Measurements from ENCODE around the gene MYO7A.

MYO7A gene

GRCh38 chr11:77187776-77188632, 60.0 kb downstream of the MYO7A start:
- peak; percentile 86 to 91 (median 89) for DNase-seq

GRCh38 chr11:77188633-77189491, 60.8 kb downstream of the MYO7A start:
- DNase-seq, result no peak

GRCh38 chr11:77189588-77190210, 61.7 kb downstream of the MYO7A start:
- DNase-seq, result no peak

- DNase-seq, result no peak
These were observed 62.5 kb downstream of the MYO7A start for GRCh38 chr11:77190331-77191075.

- no peak for DNase-seq
These were observed 63.4 kb downstream of the MYO7A start for GRCh38 chr11:77191429-77191822.

- peak in 2 of 3 donors; percentile 11 to 31 for DNase-seq
These were observed 63.9 kb downstream of the MYO7A start for GRCh38 chr11:77191823-77192495.

- DNase-seq, result no peak
These were observed 65.1 kb downstream of the MYO7A start for GRCh38 chr11:77193167-77193566.

- no peak for DNase-seq
These were observed 66.1 kb downstream of the MYO7A start for GRCh38 chr11:77193911-77194830.

GRCh38 chr11:77195071-77195755, 67.2 kb downstream of the MYO7A start:
- DNase-seq, result no peak

- peak in 1 of 3 donors; percentile 15 for DNase-seq
These were observed 68.9 kb downstream of the MYO7A start for GRCh38 chr11:77196961-77197360.

- DNase-seq, result no peak
These were observed 69.7 kb downstream of the MYO7A start for GRCh38 chr11:77197626-77198320.

GRCh38 chr11:77198440-77198849, 70.4 kb downstream of the MYO7A start:
- peak; percentile 27 to 34 (median 33) for DNase-seq

- peak in 2 of 3 donors; percentile 28 to 29 for DNase-seq
These were observed 71.2 kb downstream of the MYO7A start for GRCh38 chr11:77199137-77199745.

GRCh38 chr11:77200351-77201268, 72.6 kb downstream of the MYO7A start:
- DNase-seq, result no peak

- no peak for DNase-seq
These were observed 73.3 kb downstream of the MYO7A start for GRCh38 chr11:77201370-77201769.

GRCh38 chr11:77201991-77202841, 74.2 kb downstream of the MYO7A start:
- DNase-seq, result no peak
